ENCODE data around the gene ODAD4. TPM values are rescaled to one million over a fixed set of nuclear protein-coding genes. Genes with fewer than 3 reads are reported as not detected.

Gene ODAD4
- polyA plus RNA-seq, 1 of the 3 experiments (the other 2 are of a cell fraction): 1.1 TPM

GRCh38 chr17:41972571-41973407, 42.4 kb downstream of the ODAD4 start:
- H3K4me2 ChIP-seq: no peak overlapping the region

GRCh38 chr17:41973408-41973811, 43.0 kb downstream of the ODAD4 start:
- H3K4me2 ChIP-seq: no peak overlapping the region

More at GRCh38 chr17:41972571-41973407, 42.4 kb downstream of the ODAD4 start:
- ChIA-PET CTCF (interaction anchor here (0.7 to 5.4 kb wide), 9 partner anchors 10 to 186 kb away, joined by 3 to 47 read pairs (median 3); partner anchors contain the start of genes DNAJC7, JUP and NKIRAS2), POLR2A (interaction anchor here (1.1 to 1.8 kb wide), 5 partner anchors 10 to 44 kb away, joined by 3 to 19 read pairs (median 4); partner anchors contain the start of gene DNAJC7)
- Histone ChIP-seq H3K4me1 (ENCODE audit: control insufficient read depth in 1 of 2, insufficient read depth in 2 of 2, low read depth in 1 of 2, low read length in 1 of 2) (peaks cover 0 to 66% of the 10 kb centered on the region in 2 experiments; a peak in 2 of 4 replicates), H3F3A (replicated peaks; ENCODE audit: insufficient read depth) (peaks cover 10% of the 10 kb centered on the region), H3K27ac (ENCODE audit: low read depth in 2 of 2, low read length in 1 of 2) (peak overlapping the region in 1 of 2 experiments; percentile 92; a peak in 2 of 4 replicates), H4K20me1 (ENCODE audit: insufficient read depth) (0 out of 2 replicates have a peak, but pooled peaks cover 8% of the 10 kb centered on the region), H3K27me3 (ENCODE audit: insufficient read depth) (no peaks in the 10 kb centered on the region), H2AFZ (ENCODE audit: low read depth) (no peak overlapping the region), H3K79me2 (ENCODE audit: insufficient read depth) (peaks cover 48% of the 10 kb centered on the region), H3K9me3 (no peaks in the 10 kb centered on the region), H3K9ac (no peak overlapping the region), H3K36me3 (replicated peaks in 1 of 2; ENCODE audit: control insufficient read depth in 1 of 2, insufficient read depth in 2 of 2, low read length in 1 of 2) (peaks cover 52 to 78% of the 10 kb centered on the region in 2 experiments), H3K4me3 (ENCODE audit: low read depth in 2 of 2, low read length in 1 of 2) (no peak overlapping the region; a peak in 1 of 4 replicates), H3K9me2 (no peaks in the 10 kb centered on the region)
- TF ChIP-seq POLR2AphosphoS5 (IDR thresholded peaks at IDR 0.05; ENCODE audit: low read depth, low read length) (peak; percentile 23; the same call in 1 of the 2 replicates), EP300 (IDR thresholded peaks at IDR 0.05; ENCODE audit: borderline replicate concordance in 1 of 2, low read depth in 1 of 2, low read length in 1 of 2) (peak in 1 of 2 experiments; percentile 52; a peak in 2 of 4 replicates), RCOR1 (IDR thresholded peaks at IDR 0.05; ENCODE audit: low read length) (peak; percentile 30; the same call in 1 of the 2 replicates), NRF1 (IDR thresholded peaks at IDR 0.05; ENCODE audit: low read depth, low read length) (no peak), FOXJ3 (CRISPR knock-in tag; IDR thresholded peaks at IDR 0.05) (peak; percentile 53; the same call in 1 of the 2 replicates), CHD2 (IDR thresholded peaks at IDR 0.05; ENCODE audit: low read length, partially characterized antibody) (peak; percentile 30), TAF1 (IDR thresholded peaks at IDR 0.05; ENCODE audit: borderline replicate concordance, low read depth, low read length) (no peak)
- 74% methylated on average over 12 of the region's 22 CpGs for WGBS (ENCODE audit: low lambda C conversion rate)
- DNase-seq: peak; percentile 72

More at GRCh38 chr17:41973408-41973811, 43.0 kb downstream of the ODAD4 start:
- Histone ChIP-seq H4K20me1 (ENCODE audit: insufficient read depth) (0 out of 2 replicates have a peak, but pooled peaks cover 8% of the 10 kb centered on the region), H2AFZ (ENCODE audit: low read depth) (no peak overlapping the region), H3K9me3 (no peaks in the 10 kb centered on the region), H3F3A (replicated peaks; ENCODE audit: insufficient read depth) (peaks cover 10% of the 10 kb centered on the region), H3K4me3 (ENCODE audit: low read depth in 2 of 2, low read length in 1 of 2) (no peak overlapping the region; a peak in 1 of 4 replicates), H3K27me3 (ENCODE audit: insufficient read depth) (no peaks in the 10 kb centered on the region), H3K79me2 (ENCODE audit: insufficient read depth) (peaks cover 41% of the 10 kb centered on the region), H3K9me2 (no peaks in the 10 kb centered on the region), H3K4me1 (ENCODE audit: control insufficient read depth in 1 of 2, insufficient read depth in 2 of 2, low read depth in 1 of 2, low read length in 1 of 2) (peaks cover 0 to 60% of the 10 kb centered on the region in 2 experiments; a peak in 2 of 4 replicates), H3K36me3 (replicated peaks in 1 of 2; ENCODE audit: control insufficient read depth in 1 of 2, insufficient read depth in 2 of 2, low read length in 1 of 2) (peaks cover 47 to 80% of the 10 kb centered on the region in 2 experiments), H3K9ac (no peak overlapping the region), H3K27ac (ENCODE audit: low read depth in 2 of 2, low read length in 1 of 2) (peak overlapping the region in 1 of 2 experiments; percentile 92; a peak in 2 of 4 replicates)
- no peak for TF ChIP-seq EZH2phosphoT487 (IDR thresholded peaks at IDR 0.05; ENCODE audit: borderline replicate concordance, low read depth)
- no peak for TF ChIP-seq FOXM1 (IDR thresholded peaks at IDR 0.05; ENCODE audit: low read depth)
- 87% methylated on average over 19 of the region's 19 CpGs for WGBS (ENCODE audit: low lambda C conversion rate)
- ChIA-PET POLR2A (interaction anchor here (1.1 to 1.8 kb wide), 5 partner anchors 9 to 44 kb away, joined by 3 to 19 read pairs (median 4); partner anchors contain the start of gene DNAJC7), CTCF (interaction anchor here (1.1 to 5.4 kb wide), 8 partner anchors 9 to 187 kb away, joined by 3 to 47 read pairs (median 4); partner anchors contain the start of genes DNAJC7 and JUP)
- no peak for DNase-seq
